ENCODE results near the gene SASH1.

Gene SASH1

DNA sequence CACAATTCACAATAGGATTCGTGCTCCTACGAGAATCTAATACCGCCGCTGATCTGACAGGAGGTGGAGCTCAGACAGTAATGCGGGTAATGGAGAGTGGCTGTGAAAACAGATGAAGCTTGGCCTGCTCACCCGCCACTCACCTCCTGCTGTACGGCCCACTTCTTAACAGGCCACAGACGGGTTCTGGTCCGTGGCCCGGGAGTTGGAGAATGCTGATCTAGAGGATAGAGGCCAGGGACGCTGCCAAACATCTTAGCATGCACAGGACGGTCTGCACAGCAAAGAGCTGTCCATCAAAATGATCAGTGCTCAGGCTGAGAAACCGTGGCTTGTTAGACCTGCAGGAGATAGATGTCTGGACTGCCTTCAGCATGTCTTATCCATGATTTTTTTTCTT, 186.4 kb downstream of the SASH1 start:
- DNase-seq = no peak

DNA sequence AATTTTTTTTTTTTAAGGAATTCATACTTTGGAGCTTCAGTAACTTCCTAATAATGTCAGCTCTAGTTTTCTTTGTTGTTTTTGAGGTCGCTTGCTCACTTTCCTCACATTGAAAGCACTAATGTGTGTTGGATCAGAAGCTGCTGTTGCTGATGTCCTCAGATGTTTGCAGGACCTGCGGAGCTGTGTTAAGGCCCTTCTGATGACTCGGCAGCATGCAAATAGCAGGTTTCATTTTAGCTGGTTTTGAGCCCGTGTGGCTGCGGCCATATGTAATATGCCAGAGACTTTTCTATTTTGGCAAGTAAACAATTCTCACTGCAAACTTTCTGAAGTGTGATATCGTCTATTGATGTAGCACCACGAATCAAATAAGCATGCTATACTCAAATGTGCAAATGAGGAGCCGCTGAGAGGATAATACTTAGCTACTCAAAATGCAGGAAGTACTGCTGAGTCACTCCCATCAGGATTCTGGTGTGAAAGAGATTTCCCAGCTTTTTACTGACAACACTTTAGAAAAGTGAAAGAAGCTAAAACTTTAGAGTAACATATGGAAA, 187.8 kb downstream of the SASH1 start:
- DNase-seq = no peak

GRCh38 chr6:148530976-148531375, 188.3 kb downstream of the SASH1 start:
- DNase-seq = no peak

- no peak for DNase-seq
These were observed 190.1 kb downstream of the SASH1 start for GRCh38 chr6:148532698-148533097.

DNA sequence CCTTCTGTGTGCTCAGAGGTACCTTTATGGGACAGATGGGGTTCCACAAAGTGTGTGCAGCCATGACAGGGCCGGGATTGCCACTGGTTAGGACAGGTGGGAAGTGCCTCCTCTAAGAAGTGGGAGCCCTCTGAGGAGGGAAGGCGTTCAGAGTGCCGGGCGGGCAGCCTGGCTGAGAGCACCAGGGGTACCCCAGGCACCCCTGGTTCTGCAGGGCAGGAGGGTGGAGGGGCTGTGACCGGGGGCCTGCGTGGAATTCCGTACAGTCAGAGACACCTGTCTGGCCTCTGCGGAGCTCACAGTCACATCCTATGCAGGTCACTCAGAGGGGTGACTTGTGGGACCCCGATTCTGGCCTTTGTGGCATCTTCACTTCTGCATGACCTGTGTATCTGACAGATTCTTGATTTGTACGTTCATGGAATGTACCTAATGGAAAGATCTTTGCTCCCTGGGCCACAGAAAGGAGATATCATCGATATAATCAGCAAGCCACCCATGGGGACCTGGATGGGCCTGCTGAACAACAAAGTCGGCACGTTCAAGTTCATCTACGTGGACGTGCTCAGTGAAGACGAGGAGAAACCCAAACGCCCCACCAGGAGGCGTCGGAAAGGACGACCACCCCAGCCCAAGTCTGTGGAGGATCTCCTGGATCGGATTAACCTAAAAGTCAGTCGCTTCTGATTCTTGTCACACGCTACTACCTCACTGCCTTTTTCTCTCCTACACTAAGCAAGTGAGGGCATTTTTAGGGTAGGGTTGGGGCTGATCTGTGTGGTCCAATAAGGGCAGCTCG, 190.9 kb downstream of the SASH1 start:
- DNase-seq = no peak

DNA sequence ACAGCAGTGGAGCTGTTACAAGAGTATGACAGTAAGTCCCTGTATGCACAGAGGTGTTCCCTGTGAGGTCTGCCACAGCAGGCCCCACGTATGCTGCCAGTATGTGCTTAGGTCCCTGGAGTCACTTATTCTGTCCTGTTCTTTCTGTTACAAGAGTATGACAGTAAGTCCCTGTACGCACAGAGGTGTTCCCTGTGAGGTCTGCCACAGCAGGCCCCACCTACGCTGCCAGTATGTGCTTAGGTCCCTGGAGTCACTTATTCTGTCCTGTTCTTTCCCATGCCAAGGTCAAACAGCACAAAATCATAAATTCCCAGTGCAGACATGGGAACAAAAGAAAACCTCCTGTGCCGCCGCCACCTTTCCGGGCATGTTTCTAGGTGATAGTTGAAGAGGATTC, 192.2 kb downstream of the SASH1 start:
- no peak for DNase-seq

DNA sequence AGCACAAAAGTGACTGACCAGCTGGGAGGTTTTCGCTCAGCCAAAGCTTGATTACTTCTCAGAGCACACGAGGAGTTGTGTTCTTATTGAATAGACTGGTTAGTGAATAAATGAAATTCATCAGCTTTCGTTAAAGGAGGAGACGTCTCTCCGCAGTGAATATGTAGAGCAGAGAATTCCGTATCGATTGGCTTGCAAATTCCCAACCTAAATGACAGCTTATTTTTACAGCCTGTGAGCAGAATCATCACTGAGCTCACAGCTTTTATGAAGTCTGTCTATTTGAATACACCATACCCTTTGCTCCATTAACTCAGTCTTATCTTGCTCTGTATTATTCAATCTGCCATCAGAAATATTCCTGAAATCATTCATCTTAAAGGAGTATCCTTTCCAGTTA, 192.7 kb downstream of the SASH1 start:
- no peak for DNase-seq

GRCh38 chr6:148535976-148536375, 193.3 kb downstream of the SASH1 start:
- DNase-seq = no peak

DNA sequence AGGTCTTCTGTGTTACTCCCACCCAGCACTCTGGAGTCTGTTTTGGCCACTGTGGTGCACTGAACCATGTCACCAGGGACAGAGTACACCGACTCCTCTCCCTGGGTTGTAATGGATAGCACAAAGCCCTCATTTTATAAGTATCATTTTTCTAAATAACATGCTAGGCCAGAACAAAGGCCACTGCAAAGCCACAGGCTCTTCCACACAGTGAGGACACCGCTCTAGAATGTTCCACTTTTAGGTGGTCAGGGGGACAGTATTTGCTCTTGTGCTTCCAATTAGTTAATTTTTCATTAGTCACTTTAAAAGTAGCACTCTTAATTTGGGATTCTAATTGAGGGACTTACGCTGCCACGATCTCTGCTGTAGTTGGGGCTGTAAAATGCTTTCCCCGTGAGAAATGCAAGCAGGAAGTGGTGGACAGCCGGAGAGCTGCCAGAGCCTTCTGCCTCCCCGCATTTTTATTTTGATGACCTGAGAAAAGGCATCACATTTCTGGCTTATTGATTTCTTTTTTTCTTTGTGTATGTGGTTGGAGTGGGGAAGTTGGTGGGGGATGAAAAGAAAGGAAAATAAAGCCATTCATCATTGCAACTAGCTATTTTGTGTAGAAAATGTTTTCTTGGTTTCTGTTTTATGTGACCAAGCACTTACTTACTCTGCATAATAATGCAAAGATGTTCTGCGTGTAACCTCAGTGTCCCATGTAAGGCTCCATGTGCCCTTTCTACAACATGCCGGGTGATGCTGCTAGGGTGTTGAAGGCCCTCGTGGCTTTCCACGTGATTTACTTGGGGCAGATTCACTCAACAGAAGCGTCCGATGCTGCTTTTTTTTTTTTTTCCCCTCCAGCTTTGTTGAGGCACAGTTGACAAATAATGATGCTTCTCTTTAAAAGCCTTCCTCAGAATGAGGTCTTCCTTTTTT, 195.9 kb downstream of the SASH1 start:
- DNase-seq = no peak

DNA sequence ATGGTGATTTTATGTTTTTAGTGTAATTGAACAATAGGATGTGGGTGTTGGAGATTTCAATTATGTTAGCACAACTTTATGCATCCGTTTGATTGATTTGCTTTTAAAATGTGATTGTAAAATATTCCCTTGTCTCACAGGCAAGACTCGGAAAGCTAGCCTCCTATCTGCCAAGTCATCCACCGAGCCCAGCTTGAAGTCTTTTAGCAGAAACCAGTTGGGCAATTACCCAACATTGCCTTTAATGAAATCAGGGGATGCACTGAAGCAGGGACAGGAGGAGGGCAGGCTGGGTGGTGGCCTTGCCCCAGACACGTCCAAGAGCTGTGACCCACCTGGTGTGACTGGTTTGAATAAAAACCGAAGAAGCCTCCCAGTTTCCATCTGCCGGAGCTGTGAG, 200.9 kb downstream of the SASH1 start:
- DNase-seq = no peak

- DNase-seq = no peak
These were observed 201.8 kb downstream of the SASH1 start for GRCh38 chr6:148544421-148544820.

GRCh38 chr6:148545901-148546300, 203.3 kb downstream of the SASH1 start:
- no peak for DNase-seq

DNA sequence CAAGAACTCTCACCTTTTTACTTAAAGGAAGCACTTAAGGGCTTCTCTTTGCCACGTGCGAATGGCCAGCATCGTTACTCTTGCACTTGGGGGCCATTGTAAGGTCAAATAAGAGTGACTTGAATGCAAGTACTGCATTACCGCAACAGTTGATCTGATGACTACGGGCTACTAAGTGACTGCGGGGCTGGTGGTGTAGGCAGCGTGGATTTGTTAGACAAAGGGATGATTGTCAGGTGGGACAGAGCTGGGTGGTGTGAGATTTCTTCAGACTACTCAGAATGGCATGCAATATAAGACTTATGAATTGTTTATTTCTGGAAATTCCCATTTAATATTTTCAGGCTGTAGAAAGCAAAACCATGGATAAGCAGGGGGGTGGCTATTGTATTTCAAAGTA, 204.5 kb downstream of the SASH1 start:
- DNase-seq = no peak

GRCh38 chr6:148548065-148548748, 205.6 kb downstream of the SASH1 start:
- no peak for DNase-seq

DNA sequence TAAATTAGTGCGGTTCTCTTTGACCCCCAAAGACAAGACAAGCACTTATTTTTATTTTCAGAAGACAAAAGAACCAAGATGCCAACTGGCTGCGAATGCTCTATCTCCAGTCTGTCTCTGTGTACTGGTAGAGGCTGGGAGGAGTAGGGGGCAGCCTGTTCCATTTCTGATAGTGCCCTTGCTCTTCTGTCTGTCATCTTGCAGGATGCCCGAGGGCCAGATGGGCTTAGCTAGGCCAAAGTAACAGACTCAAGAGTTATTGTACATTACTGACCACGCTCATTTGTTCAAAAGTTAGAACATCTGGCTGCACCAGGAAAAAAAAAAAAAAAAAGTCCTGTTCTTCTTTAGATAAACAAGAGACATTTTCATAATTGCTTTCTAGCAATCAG, 206.1 kb downstream of the SASH1 start:
- no peak for DNase-seq

GRCh38 chr6:148550569-148550968, 207.9 kb downstream of the SASH1 start:
- no peak for DNase-seq

GRCh38 chr6:148551226-148551625, 208.6 kb downstream of the SASH1 start:
- no peak for DNase-seq

- no peak for DNase-seq
These were observed 213.8 kb downstream of the SASH1 start for GRCh38 chr6:148556410-148556809.

GRCh38 chr6:148557796-148558321, 215.2 kb downstream of the SASH1 start:
- no peak for DNase-seq

- DNase-seq = peak; percentile 71
These were observed 217.3 kb downstream of the SASH1 start for GRCh38 chr6:148559848-148560433.

- no peak for DNase-seq
These were observed 219.0 kb downstream of the SASH1 start for GRCh38 chr6:148561629-148562028.

DNA sequence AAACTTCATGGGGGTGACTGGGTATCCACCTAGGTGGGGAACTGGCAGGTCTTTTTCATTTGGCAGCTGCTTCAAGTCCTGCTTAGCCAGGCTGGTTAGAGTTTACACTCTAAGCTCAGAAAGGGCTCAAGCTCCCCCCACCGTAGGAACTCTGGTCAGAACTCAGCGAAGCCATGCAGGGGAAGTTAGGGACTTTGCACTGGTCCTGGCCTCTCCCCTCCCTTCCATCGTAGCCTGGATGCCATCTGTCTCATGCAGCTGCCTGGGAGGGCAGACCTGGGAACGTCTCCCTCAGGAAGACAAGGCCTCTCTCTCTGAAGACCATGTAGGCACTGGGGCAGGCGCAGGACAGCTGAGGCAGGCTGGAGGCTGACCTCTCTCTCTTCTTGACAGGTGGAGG, 220.4 kb downstream of the SASH1 start:
- no peak for DNase-seq
